Measurements from ENCODE around the gene MYZAP.

Gene MYZAP

GRCh38 chr15:57591822-57592367, at the start of gene MYZAP:
Gene MYZAP, plus strand, starts transcription at chr15:57591904. Its CDS starts 131 bp downstream, at chr15:57592035.
- peak; percentile 64 for DNase-seq

- no peak for DNase-seq
Observed at GRCh38 chr15:57542505-57542817, 49.2 kb upstream of the MYZAP start.

GRCh38 chr15:57544848-57545480, 46.7 kb upstream of the MYZAP start:
- DNase-seq = no peak

GRCh38 chr15:57545995-57546394, 45.7 kb upstream of the MYZAP start:
- DNase-seq = no peak

GRCh38 chr15:57547243-57547755, 44.4 kb upstream of the MYZAP start:
- DNase-seq = no peak

GRCh38 chr15:57548351-57548750, 43.4 kb upstream of the MYZAP start:
- DNase-seq = no peak

- DNase-seq = no peak
Observed at GRCh38 chr15:57548835-57549234, 42.9 kb upstream of the MYZAP start.

- DNase-seq = no peak
Observed at GRCh38 chr15:57549935-57550334, 41.8 kb upstream of the MYZAP start.

- no peak for DNase-seq
Observed at GRCh38 chr15:57550640-57551039, 41.1 kb upstream of the MYZAP start.

- DNase-seq = no peak
Observed at GRCh38 chr15:57551715-57552677, 39.7 kb upstream of the MYZAP start.

GRCh38 chr15:57552678-57553334, 38.9 kb upstream of the MYZAP start:
- no peak for DNase-seq

- no peak for DNase-seq
Observed at GRCh38 chr15:57553526-57553925, 38.2 kb upstream of the MYZAP start.

- DNase-seq = peak; percentile 65
Observed at GRCh38 chr15:57554063-57554811, 37.5 kb upstream of the MYZAP start.

- DNase-seq = no peak
Observed at GRCh38 chr15:57554812-57555179, 36.9 kb upstream of the MYZAP start.

- no peak for DNase-seq
Observed at GRCh38 chr15:57555270-57555669, 36.4 kb upstream of the MYZAP start.

GRCh38 chr15:57556040-57556439, 35.7 kb upstream of the MYZAP start:
- no peak for DNase-seq

GRCh38 chr15:57557267-57557666, 34.4 kb upstream of the MYZAP start:
- DNase-seq = peak; percentile 10

- no peak for DNase-seq
Observed at GRCh38 chr15:57557810-57558209, 33.9 kb upstream of the MYZAP start.

- DNase-seq = peak; percentile 64
Observed at GRCh38 chr15:57559875-57560274, 31.8 kb upstream of the MYZAP start.

GRCh38 chr15:57561041-57561711, 30.5 kb upstream of the MYZAP start:
- DNase-seq = peak; percentile 80

- DNase-seq = peak; percentile 19
Observed at GRCh38 chr15:57562196-57562769, 29.4 kb upstream of the MYZAP start.

GRCh38 chr15:57563416-57563815, 28.3 kb upstream of the MYZAP start:
- DNase-seq = no peak

All from right forelimb (tissue), 1 donor.